ENCODE results near the gene POMC.
"Not testable (repeated sequence)": the region's sequence is repeated elsewhere in the genome, so short reads cannot be mapped to it uniquely, and the experiment has no call there.

The POMC gene

GRCh38 chr2:25131567-25132298 lies 36.6 kb downstream of the POMC start:
- no peak for DNase-seq

DNA sequence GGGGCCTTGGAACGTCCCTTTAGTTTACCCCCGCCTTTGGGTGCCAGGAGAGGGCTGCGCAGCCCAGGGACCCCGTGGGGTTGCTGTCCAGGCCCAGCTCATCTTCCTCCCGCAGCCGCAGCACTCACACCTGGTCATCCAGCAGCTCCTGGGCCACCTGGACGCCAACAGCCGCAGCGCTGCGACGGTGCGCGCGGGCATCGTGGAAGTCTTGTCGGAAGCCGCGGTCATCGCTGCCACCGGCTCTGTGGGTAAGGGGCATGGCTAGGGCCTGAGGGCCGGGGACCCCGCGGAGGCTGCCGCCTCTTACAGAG lies 37.2 kb downstream of the POMC start:
- DNase-seq, result no peak

DNA sequence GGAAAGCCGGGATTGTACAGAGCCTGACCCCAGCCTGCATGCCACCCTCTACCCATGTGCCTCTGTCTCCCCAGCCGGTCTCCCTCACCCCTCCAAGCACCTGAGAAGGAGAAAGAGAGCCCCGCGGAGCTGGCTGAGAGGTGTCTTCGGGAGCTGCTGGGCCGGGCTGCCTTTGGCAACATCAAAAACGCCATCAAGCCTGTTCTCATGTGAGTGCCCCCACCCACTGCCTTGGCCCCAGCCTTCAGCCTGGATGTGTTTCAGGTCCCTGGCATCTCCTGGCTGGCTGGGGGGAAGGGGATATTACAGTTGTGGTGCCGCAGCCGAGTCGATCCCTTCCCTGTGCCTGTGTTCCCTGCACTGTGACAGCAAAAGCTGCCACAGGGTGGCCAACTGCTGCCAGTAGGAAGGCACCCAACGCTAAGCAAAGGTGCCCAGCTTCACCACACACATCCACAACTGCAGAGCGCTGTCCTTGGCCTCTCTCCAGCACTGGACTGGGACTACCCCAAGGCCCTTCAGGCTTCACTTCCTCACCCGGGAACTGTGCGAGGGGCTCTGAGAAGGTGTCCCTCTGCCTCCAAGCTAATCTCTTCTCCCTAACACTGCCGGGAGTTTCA lies 38.4 kb downstream of the POMC start:
- DNase-seq, result no peak

GRCh38 chr2:25127646-25128045 lies 40.7 kb downstream of the POMC start:
- no peak for DNase-seq

- DNase-seq, result not testable (repeated sequence)
These were observed 41.3 kb downstream of the POMC start for GRCh38 chr2:25127071-25127470.

DNA sequence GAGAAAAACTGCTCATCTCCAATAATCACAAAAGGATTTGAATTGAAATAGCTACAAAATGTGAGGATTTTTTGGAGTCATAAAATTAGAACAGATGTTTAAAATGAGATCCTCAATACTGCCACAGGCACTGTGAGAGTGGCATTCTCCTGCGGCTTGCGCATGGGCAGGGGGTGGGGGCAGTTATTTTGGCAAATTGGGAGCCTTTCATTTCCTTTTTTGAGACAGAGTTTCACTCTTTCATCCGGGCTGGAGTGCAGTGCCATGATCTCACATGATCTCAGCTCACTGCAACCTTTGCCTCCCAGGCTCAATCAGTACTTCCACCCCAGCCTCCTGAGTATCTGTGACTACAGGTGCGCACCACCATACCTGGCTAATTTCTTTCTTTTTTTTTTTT lies 42.4 kb downstream of the POMC start:
- no peak for DNase-seq

- no peak for DNase-seq
These were observed 43.2 kb downstream of the POMC start for GRCh38 chr2:25125189-25125588.

- no peak for DNase-seq
These were observed 44.7 kb downstream of the POMC start for GRCh38 chr2:25123682-25124081.

DNA sequence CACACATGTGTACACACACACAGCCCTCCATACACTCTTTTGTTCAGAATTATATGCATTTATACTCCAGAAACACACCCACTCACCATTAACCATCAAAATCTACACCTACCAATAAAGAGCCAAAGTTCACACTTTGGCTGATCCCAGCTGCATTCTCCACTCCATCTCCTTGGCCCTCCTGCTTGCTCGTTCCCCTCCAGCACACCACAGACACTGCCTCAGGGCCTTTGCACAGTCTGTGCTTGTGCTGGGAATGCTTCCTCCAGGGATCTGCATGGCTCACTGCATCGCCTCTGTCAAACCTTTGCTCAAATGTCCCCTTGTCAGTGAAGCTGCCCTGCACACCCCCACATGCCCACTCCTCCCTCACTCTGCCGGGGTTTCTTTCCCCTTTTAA lies 46.0 kb downstream of the POMC start:
- DNase-seq, result no peak

- no peak for DNase-seq
These were observed 49.1 kb downstream of the POMC start for GRCh38 chr2:25119263-25119662.

GRCh38 chr2:25116956-25117355 lies 51.4 kb downstream of the POMC start:
- no peak for DNase-seq

DNA sequence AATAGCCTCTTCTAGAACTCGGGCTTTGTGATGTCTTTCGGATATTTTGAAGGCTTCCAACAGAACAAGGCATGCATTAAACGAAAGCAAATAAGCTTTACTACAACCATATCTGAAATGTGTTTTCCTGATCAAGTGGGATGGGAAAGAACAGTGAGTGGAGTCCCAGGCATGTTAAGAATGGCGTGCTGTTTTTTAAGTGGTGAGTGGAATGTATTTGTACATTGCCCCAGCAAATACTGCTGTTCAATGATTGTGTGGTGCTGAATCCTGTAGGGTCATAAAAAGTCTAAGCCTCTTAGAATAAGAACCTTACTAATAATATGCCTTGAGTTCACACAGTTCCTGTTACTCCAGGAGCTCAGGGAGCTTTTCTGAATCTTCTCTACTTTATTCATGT lies 52.5 kb downstream of the POMC start:
- no peak for DNase-seq

DNA sequence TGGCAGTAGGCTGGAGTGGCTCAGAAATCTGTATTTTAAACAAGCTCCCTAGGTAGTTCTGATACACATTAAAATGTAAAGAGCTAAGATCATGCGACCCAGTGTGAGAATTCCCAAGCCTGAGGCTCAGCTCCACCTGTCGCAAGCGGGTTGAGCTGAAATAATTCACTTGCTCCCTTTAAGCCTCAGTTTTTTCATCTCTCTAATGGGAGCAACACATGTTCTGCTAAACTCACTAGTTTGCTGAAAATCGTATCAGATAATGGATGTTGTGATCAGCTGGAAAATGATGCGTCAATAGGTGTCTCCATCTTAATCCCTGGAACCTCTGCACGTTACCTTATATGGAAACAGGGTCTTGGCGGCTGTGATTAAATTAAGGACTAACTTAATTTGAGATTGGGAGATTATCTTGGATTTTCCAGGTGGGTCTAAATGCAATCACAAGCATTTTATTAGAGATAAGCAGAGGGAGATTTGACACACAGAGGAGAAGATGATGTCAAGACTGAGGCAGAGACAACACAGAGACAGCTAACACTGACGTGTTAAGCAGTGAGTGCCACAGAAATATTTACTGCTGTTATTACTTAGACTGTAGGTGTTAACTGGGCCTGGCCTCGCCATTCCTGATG lies 53.0 kb downstream of the POMC start:
- no peak for DNase-seq

GRCh38 chr2:25112113-25112512 lies 56.3 kb downstream of the POMC start:
- DNase-seq, result no peak
